DOHH2 (cell line): ENCODE measurements around the gene MOGAT1.

Source experiments
- H3F3A ChIP-seq: fragments of 200-600 bp; sonication (generic), shearing (Covaris generic); 2 replicates; pipeline ENCODE4 v1.6.0; 2016; ENCODE audit warnings: antibody characterized with exemption, mild to moderate bottlenecking; ENCODE audit not compliant: control insufficient read depth, insufficient read depth
- H3K27ac ChIP-seq: fragments of 200-600 bp; sonication (generic); 2 replicates; pipeline ENCODE4 v1.5.1; 2014; ENCODE audit warnings: low read depth, mild to moderate bottlenecking, low read length, moderate library complexity
- H3K27me3 ChIP-seq: fragments of 200-600 bp; sonication (generic); 2 replicates; pipeline ENCODE4 v1.6.1; 2014; ENCODE audit warnings: mild to moderate bottlenecking, low read length, mixed read lengths; ENCODE audit not compliant: control insufficient read depth
- H3K36me3 ChIP-seq: fragments of 200-600 bp; sonication (generic); 2 replicates; pipeline ENCODE4 v1.6.1; 2014; ENCODE audit warnings: mild to moderate bottlenecking, low read length, moderate library complexity, mixed read lengths; ENCODE audit not compliant: control insufficient read depth
- H3K4me1 ChIP-seq: fragments of 200-600 bp; sonication (generic); 2 replicates; pipeline ENCODE4 v1.6.1; 2014; ENCODE audit warnings: mild to moderate bottlenecking, low read length, mixed read lengths; ENCODE audit not compliant: control insufficient read depth
- H3K4me2 ChIP-seq: fragments of 200-600 bp; sonication (generic); 2 replicates; pipeline ENCODE4 v1.6.0; 2014; ENCODE audit warnings: mild to moderate bottlenecking, low read length, moderate library complexity
- H3K4me3 ChIP-seq: fragments of 200-600 bp; sonication (generic); 2 replicates; pipeline ENCODE4 v1.5.1; 2014; ENCODE audit warnings: mild to moderate bottlenecking, low read length, mixed read lengths
- H3K79me2 ChIP-seq: fragments of 200-600 bp; sonication (generic); 2 replicates; pipeline ENCODE4 v1.6.1; 2014; ENCODE audit warnings: mild to moderate bottlenecking, low read length, mixed read lengths; ENCODE audit not compliant: control insufficient read depth
- H3K9me2 ChIP-seq: fragments of 200-600 bp; sonication (generic); replicated peaks from 2 replicates; pipeline ENCODE4 v1.6.1; 2014; ENCODE audit warnings: mild to moderate bottlenecking, low read length, mixed read lengths; ENCODE audit not compliant: control insufficient read depth
- H3K9me3 ChIP-seq: fragments of 200-600 bp; sonication (generic); 2 replicates; pipeline ENCODE4 v1.6.1; 2014; ENCODE audit warnings: antibody characterized with exemption, low read length, mixed read lengths; ENCODE audit not compliant: control insufficient read depth, insufficient read depth
- H4K20me1 ChIP-seq: fragments of 200-600 bp; sonication (generic); 2 replicates; pipeline ENCODE4 v1.6.0; 2014; ENCODE audit warnings: low read depth, mild to moderate bottlenecking, antibody characterized with exemption, low read length, moderate library complexity; ENCODE audit not compliant: control insufficient read depth, insufficient read depth
- EZH2phosphoT487 ChIP-seq: fragments of 200-600 bp; sonication (generic); IDR thresholded peaks from 2 replicates; pipeline ENCODE4 v1.6.1; 2017; ENCODE audit warnings: borderline replicate concordance, mild to moderate bottlenecking, antibody characterized with exemption, low read length, moderate library complexity, mixed read lengths
- TF ChIP-seq, protein P1 (sequence below): fragments of 200-600 bp; sonication (generic); IDR thresholded peaks from one replicate; pipeline ENCODE4 v1.5.1; 2014; ENCODE audit warnings: antibody characterized with exemption, mild to moderate bottlenecking, low read depth, low read length; ENCODE audit not compliant: poor library complexity, severe bottlenecking

MOGAT1 gene

DNA sequence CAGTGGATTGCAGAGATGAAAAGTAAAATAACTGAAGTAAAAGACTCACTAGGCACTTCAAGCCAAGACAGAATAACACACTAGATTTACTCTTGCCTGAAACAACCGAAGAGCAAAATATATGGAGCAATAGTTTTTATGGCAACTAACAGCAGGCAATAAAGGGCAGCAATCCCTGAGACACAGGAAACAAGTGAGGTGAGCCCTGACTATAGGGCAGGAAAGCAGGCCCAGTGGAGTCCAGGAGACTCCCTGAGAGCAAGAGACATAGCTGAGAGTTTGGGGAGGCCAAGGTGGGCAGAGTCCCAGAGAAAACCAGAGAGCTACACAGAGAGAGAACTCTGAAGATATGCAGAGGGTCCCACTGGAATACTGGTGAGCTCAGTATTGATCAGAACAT is 34.4 kb upstream of the MOGAT1 start:
- H3K4me2 ChIP-seq, result no peak overlapping the region
- H3F3A ChIP-seq, result no peaks in the 10 kb centered on the region
- H3K9me2 ChIP-seq, result no peaks in the 10 kb centered on the region
- peaks cover 83% of the 10 kb centered on the region for H3K36me3 ChIP-seq
- no peak overlapping the region for H3K27ac ChIP-seq
- H3K4me1 ChIP-seq, result no peaks in the 10 kb centered on the region
- H3K27me3 ChIP-seq, result no peaks in the 10 kb centered on the region
- TF ChIP-seq, protein P1, sequence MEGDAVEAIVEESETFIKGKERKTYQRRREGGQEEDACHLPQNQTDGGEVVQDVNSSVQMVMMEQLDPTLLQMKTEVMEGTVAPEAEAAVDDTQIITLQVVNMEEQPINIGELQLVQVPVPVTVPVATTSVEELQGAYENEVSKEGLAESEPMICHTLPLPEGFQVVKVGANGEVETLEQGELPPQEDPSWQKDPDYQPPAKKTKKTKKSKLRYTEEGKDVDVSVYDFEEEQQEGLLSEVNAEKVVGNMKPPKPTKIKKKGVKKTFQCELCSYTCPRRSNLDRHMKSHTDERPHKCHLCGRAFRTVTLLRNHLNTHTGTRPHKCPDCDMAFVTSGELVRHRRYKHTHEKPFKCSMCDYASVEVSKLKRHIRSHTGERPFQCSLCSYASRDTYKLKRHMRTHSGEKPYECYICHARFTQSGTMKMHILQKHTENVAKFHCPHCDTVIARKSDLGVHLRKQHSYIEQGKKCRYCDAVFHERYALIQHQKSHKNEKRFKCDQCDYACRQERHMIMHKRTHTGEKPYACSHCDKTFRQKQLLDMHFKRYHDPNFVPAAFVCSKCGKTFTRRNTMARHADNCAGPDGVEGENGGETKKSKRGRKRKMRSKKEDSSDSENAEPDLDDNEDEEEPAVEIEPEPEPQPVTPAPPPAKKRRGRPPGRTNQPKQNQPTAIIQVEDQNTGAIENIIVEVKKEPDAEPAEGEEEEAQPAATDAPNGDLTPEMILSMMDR, result no peak
- TF ChIP-seq EZH2phosphoT487, result no peak
- H3K4me3 ChIP-seq, result no peak overlapping the region
- peaks cover 4% of the 10 kb centered on the region; the same call in 1 of the 2 replicates for H3K79me2 ChIP-seq
- H3K9me3 ChIP-seq, result no peaks in the 10 kb centered on the region
- no peaks in the 10 kb centered on the region for H4K20me1 ChIP-seq

- peaks cover 35% of the 10 kb centered on the region for H3K79me2 ChIP-seq
- H3K27ac ChIP-seq, result no peak overlapping the region
- no peaks in the 10 kb centered on the region for H3K4me1 ChIP-seq
- H3K36me3 ChIP-seq, result peaks cover 90% of the 10 kb centered on the region
- H3K4me2 ChIP-seq, result no peak overlapping the region
- no peaks in the 10 kb centered on the region for H3K27me3 ChIP-seq
- TF ChIP-seq, protein P1, result no peak
- no peak for TF ChIP-seq EZH2phosphoT487
- H3K9me3 ChIP-seq, result no peaks in the 10 kb centered on the region
- peaks cover 14% of the 10 kb centered on the region; the same call in 1 of the 2 replicates for H3F3A ChIP-seq
- H4K20me1 ChIP-seq, result no peaks in the 10 kb centered on the region
- no peaks in the 10 kb centered on the region for H3K9me2 ChIP-seq
- no peak overlapping the region for H3K4me3 ChIP-seq
Observed at GRCh38 chr2:222641336-222641735, 30.1 kb upstream of the MOGAT1 start.

- peaks cover 51% of the 10 kb centered on the region for H3K79me2 ChIP-seq
- no peak overlapping the region for H3K4me3 ChIP-seq
- no peaks in the 10 kb centered on the region for H3K9me2 ChIP-seq
- H3K27me3 ChIP-seq, result no peaks in the 10 kb centered on the region
- no peaks in the 10 kb centered on the region for H3K9me3 ChIP-seq
- no peak overlapping the region for H3K4me2 ChIP-seq
- H3K27ac ChIP-seq, result no peak overlapping the region
- no peaks in the 10 kb centered on the region for H4K20me1 ChIP-seq
- H3K4me1 ChIP-seq, result no peaks in the 10 kb centered on the region
- peaks cover 90% of the 10 kb centered on the region for H3K36me3 ChIP-seq
- peaks cover 14% of the 10 kb centered on the region; the same call in 1 of the 2 replicates for H3F3A ChIP-seq
- TF ChIP-seq, protein P1, result no peak
Observed at GRCh38 chr2:222643134-222643533, 28.3 kb upstream of the MOGAT1 start.
